Neutrophil (primary cell): ENCODE results near the gene PTGS1.
"Not testable (repeated sequence)": the region's sequence is repeated elsewhere in the genome, so short reads cannot be mapped to it uniquely, and the experiment has no call there.

Experiments used
- H3K27ac ChIP-seq: fragments of 200-600 bp; sonication (generic); 2 replicates; pipeline ENCODE4 v1.5.1; 2016; ENCODE audit warnings: mild to moderate bottlenecking, moderate library complexity
- H3K27me3 ChIP-seq: fragments of 200-600 bp; sonication (generic); 2 replicates; pipeline ENCODE4 v1.6.0; 2016; ENCODE audit warnings: mild to moderate bottlenecking
- H3K36me3 ChIP-seq: fragments of 200-600 bp; sonication (generic); 2 replicates; pipeline ENCODE4 v1.5.1; 2017
- H3K4me1 ChIP-seq, 2 experiments: fragments of 200-600 bp in 1 of 2; sonication (generic) in 1 of 2; 1 replicate in 1 of 2; 2 replicates in 1 of 2; pipeline versions ENCODE4 v1.5.1 to v1.6.1; 2013 to 2016; ENCODE audit warnings: low read depth in 1 of 2, low read length in 1 of 2, mild to moderate bottlenecking in 1 of 2, moderate library complexity in 1 of 2; ENCODE audit not compliant: control insufficient read depth in 1 of 2, insufficient read depth in 1 of 2
- H3K4me3 ChIP-seq, 2 experiments: fragments of 200-600 bp in 1 of 2; sonication (generic) in 1 of 2; 1 replicate in 1 of 2; 2 replicates in 1 of 2; pipeline ENCODE4 v1.5.1; 2013 to 2016; ENCODE audit warnings: low read depth in 1 of 2, low read length in 1 of 2, mild to moderate bottlenecking in 1 of 2, moderate library complexity in 1 of 2
- H3K9me3 ChIP-seq: fragments of 200-600 bp; sonication (generic); 2 replicates; pipeline ENCODE4 v1.5.1; 2016
- TF ChIP-seq, protein P1 (sequence below): fragments of 200-600 bp; sonication (generic); IDR thresholded peaks from 2 replicates; pipeline ENCODE4 v1.5.1; 2016; ENCODE audit warnings: antibody characterized with exemption

Gene PTGS1

DNA sequence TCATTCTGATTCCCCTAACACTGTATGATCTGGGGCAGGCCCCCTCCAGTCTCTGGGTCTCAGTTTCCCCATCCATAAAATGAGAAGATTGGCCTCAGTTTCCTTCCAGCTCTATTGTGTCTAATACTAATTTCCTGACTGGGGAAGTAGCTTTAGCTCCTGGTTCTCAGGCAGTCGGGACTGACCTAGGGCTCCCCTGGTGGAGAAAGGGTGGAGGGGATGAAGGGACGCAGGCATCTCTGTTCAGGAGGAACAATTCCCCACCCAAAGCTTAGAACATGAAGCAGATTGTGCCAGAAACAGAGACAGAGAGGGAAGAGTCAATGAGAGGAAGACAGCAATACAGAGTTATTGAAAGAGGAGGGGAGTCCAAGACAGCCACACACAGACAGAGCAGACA lies 14.2 kb upstream of the PTGS1 start:
- H3K9me3 ChIP-seq: no peaks in the 10 kb centered on the region
- no peak overlapping the region for H3K4me3 ChIP-seq
- peaks cover 6% of the 10 kb centered on the region for H3K27me3 ChIP-seq
- no peaks in the 10 kb centered on the region for H3K4me1 ChIP-seq
- no peak overlapping the region for H3K27ac ChIP-seq
- no peaks in the 10 kb centered on the region for H3K36me3 ChIP-seq
- TF ChIP-seq, protein P1, sequence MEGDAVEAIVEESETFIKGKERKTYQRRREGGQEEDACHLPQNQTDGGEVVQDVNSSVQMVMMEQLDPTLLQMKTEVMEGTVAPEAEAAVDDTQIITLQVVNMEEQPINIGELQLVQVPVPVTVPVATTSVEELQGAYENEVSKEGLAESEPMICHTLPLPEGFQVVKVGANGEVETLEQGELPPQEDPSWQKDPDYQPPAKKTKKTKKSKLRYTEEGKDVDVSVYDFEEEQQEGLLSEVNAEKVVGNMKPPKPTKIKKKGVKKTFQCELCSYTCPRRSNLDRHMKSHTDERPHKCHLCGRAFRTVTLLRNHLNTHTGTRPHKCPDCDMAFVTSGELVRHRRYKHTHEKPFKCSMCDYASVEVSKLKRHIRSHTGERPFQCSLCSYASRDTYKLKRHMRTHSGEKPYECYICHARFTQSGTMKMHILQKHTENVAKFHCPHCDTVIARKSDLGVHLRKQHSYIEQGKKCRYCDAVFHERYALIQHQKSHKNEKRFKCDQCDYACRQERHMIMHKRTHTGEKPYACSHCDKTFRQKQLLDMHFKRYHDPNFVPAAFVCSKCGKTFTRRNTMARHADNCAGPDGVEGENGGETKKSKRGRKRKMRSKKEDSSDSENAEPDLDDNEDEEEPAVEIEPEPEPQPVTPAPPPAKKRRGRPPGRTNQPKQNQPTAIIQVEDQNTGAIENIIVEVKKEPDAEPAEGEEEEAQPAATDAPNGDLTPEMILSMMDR: no peak

DNA sequence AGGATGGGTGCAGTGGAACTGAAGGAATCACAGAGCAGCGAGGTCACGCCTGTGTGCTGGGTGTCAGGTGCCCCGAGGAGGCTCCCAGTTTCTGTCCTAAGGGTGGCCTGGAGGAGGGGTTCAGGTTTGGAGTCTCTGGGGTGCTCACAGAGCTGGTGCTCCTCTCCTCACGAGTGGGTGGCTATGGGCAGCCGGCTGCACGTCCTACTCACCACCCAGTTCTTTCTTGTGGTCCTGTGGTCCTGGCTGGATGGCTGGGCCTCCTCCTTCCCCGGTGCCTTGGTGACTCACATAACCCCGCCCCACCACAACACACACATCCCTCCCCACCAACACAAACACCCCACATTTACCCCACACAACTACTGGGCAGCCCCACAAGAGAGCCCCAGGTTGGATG lies 9.9 kb upstream of the PTGS1 start:
- Histone ChIP-seq H3K4me1 (no peaks in the 10 kb centered on the region), H3K9me3 (no peaks in the 10 kb centered on the region), H3K36me3 (no peaks in the 10 kb centered on the region), H3K27me3 (peaks cover 6% of the 10 kb centered on the region), H3K27ac (no peak overlapping the region), H3K4me3 (no peak overlapping the region)
- TF ChIP-seq, protein P1: no peak

DNA sequence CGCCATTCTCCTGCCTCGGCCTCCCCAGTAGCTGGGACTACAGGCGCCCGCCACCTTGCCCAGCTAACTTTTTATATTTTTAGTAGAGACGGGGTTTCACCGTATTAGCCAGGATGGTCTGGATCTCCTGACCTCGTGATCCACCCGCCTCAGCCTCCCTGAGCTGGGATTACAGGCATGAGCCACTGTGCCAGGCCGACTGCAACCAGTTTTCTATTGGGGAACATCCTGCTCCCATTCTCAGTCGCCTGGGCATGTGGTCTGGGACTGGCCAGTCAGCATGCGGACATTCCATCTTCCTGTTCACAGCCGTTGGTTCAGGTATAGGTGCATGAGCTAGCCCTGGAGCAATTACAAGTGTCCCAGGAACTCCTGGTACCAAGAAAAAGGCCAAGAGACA lies 7.7 kb upstream of the PTGS1 start:
- H3K27ac ChIP-seq, H3K36me3 ChIP-seq: not testable (repeated sequence)

DNA sequence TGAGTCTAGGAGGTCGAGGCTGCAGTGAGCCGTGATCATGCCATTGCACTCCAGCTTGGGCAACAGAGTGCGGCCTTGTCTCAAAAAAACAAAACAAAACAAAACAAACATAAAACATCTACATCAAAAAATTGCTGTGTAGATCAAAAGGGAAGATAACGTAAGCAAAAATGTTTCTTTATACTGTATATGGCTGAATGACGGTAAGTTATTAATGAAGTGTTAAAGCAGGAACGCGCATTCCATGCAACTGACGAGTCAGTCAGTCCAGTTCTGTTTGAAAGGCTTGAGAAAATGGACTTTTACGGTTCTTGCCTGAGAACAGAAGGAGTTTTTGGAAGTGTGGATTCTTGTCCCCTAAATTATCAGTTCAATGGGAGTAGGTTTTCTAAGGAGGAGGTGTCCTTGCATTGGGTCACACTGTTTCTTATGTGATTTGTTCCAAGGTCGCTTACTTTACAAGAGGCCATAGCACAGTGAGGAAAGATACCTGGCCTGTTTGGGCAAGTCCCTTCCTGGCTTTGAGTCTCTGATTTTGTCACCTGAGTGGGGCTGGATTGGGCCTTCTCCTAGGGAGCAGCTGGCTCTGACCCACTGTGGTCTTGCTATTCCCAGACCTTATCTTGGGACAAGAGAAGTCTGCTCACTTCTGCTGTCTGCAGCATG lies 6.6 kb upstream of the PTGS1 start:
- TF ChIP-seq, protein P1: no peak
- Histone ChIP-seq H3K4me1 (no peaks in the 10 kb centered on the region), H3K27ac (no peak overlapping the region), H3K36me3 (no peaks in the 10 kb centered on the region), H3K9me3 (no peaks in the 10 kb centered on the region), H3K27me3 (no peaks in the 10 kb centered on the region), H3K4me3 (no peak overlapping the region)

More for the DNA sequence above, 7.7 kb upstream of the PTGS1 start:
- H3K4me3 ChIP-seq, H3K4me1 ChIP-seq, H3K9me3 ChIP-seq, H3K27me3 ChIP-seq: not testable (repeated sequence)

DNA sequence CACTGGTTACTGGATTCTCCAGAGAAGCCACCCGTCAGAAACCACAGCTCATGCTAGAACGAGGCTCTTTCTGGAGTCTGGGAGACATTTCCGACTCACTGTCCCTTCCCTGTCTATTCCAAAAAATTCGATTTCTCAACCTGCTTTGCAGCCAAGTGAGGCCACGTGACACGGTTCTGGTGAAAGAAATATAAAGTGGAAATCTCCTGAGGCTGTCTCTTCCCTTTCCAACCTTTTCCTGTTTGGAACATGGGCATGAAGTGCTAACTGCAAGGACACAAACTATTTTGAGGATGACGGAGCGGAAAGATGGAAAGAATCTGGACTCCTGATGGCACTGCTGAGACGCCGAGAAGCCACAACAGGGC lies 6.1 kb upstream of the PTGS1 start:
- H3K27ac ChIP-seq: no peak overlapping the region

DNA sequence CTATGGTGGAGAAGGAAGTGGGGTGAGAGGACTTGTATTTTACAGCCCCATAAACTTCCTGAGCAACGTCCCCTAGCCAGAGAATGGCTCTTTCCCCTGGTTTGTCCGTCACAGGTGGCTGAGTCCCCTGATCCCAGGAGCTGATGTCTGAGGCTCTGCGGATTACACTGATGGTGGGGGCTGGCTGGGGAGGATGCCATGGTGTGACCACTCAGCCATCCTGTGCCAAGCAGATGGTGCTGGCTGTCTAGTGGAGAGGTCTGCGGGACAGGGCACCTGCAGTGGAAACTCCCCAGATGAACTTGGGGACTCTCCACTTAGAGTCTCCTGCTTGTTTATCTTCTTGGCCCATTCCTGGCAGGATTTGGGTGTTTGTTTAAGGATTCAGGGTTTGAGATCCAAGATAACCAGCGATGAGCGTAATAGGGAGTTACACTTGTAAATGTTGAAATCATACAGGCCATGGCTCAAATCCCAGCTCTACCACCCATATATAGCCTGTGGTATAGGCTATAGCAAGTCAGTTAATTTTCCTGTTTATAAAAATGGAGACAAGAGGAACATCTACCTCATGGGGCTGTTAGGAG lies 4.7 kb upstream of the PTGS1 start:
- no peak overlapping the region for H3K27ac ChIP-seq
- H3K4me1 ChIP-seq: peaks cover 8 to 12% of the 10 kb centered on the region in 2 experiments
- no peaks in the 10 kb centered on the region for H3K27me3 ChIP-seq
- no peaks in the 10 kb centered on the region for H3K36me3 ChIP-seq
- TF ChIP-seq, protein P1: no peak
- no peaks in the 10 kb centered on the region for H3K9me3 ChIP-seq
- H3K4me3 ChIP-seq: no peak overlapping the region

More for the DNA sequence above, 6.1 kb upstream of the PTGS1 start:
- no peaks in the 10 kb centered on the region for H3K9me3 ChIP-seq
- H3K4me3 ChIP-seq: no peak overlapping the region
- peaks cover under 1 to 1% of the 10 kb centered on the region in 2 experiments for H3K4me1 ChIP-seq
- no peaks in the 10 kb centered on the region for H3K36me3 ChIP-seq
- no peaks in the 10 kb centered on the region for H3K27me3 ChIP-seq
- TF ChIP-seq, protein P1: no peak
